Skin epidermis (tissue), 12 donors: ENCODE measurements around the gene CALR3.
"Not testable (repeated sequence)": the region's sequence is repeated elsewhere in the genome, so short reads cannot be mapped to it uniquely, and the experiment has no call there.

Experiments used
- H3K27ac ChIP-seq, 21 experiments: fragments of 200-600 bp; sonication (generic) in 11 of 21; one replicate each; pipeline ENCODE4 v1.5.0; 2020; ENCODE audit warnings: mild to moderate bottlenecking in 3 of 21, inconsistent platforms in 2 of 21, moderate library complexity in 2 of 21
- H3K4me3 ChIP-seq, 7 experiments: fragments of 200-600 bp; sonication (generic) in 2 of 7; one replicate each; pipeline ENCODE4 v1.5.0; 2020; ENCODE audit warnings: inconsistent platforms in 2 of 7, mild to moderate bottlenecking in 2 of 7, moderate library complexity in 1 of 7

CALR3 gene

DNA sequence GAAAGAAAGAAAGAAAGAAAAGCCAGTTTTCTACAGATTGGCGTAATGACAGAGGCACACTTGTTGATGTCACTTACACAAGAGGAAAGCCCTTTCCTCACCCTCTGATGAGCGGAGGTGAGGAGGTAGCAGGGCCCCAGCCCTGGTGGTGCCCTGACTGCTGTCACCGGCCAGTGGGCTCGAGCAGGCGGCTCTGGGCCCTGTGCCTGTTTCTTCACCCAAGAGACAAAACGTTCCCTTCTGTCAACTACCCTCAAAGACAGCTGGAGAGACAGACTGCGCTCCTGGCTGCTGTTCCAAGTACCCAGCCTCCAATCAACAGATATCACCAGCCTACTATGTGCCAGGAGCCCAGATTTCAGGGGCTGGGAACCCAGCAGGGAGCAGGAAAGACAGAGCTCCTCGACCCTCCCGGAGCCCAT, 34.3 kb downstream of the CALR3 start:
- no peak overlapping the region for H3K4me3 ChIP-seq

DNA sequence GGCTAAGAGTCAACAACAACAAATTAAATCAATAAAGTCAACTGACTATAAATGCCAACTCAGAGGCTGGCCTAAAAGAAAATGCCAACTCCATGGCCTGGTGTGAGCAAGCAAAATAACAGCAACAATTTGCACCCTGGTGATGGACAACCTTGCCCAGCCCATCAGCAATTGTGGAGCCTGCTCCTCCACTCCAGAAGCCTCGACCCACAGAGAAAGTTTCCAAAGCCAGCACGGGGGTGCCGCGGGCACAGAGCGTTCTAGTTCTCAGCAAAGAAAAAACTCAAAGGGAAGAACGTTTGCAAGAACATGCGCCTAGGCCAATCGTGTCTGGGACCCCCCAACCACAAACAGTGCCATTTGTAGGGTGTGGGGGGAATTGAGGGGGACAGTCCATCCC, 35.5 kb downstream of the CALR3 start:
- Histone ChIP-seq H3K27ac (no peak overlapping the region), H3K4me3 (no peak overlapping the region)

More for the DNA sequence above, 34.3 kb downstream of the CALR3 start:
- peak overlapping the region in 4 of 21 experiments; percentile 18 to 55 (median 42) for H3K27ac ChIP-seq

DNA sequence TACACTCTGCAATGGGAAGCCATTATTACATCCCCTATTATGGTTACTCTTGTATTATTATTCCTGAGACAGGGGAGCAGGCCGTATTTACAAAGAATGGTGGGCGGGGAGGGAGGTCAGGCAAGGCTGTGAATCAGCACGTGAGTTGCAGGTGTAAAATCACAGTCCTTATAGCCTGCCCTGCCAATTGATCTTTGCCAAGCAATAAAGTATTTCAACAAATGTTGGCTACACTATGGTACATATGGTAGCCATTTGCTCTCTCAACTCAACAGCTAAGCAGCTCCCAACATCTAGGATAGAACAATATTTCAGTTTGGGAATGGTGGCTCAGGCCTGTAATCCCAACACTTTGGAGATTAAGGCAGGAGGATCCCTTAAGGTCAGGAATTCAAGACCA, 36.3 kb downstream of the CALR3 start:
- no peak overlapping the region for H3K4me3 ChIP-seq
- no peak overlapping the region for H3K27ac ChIP-seq

DNA sequence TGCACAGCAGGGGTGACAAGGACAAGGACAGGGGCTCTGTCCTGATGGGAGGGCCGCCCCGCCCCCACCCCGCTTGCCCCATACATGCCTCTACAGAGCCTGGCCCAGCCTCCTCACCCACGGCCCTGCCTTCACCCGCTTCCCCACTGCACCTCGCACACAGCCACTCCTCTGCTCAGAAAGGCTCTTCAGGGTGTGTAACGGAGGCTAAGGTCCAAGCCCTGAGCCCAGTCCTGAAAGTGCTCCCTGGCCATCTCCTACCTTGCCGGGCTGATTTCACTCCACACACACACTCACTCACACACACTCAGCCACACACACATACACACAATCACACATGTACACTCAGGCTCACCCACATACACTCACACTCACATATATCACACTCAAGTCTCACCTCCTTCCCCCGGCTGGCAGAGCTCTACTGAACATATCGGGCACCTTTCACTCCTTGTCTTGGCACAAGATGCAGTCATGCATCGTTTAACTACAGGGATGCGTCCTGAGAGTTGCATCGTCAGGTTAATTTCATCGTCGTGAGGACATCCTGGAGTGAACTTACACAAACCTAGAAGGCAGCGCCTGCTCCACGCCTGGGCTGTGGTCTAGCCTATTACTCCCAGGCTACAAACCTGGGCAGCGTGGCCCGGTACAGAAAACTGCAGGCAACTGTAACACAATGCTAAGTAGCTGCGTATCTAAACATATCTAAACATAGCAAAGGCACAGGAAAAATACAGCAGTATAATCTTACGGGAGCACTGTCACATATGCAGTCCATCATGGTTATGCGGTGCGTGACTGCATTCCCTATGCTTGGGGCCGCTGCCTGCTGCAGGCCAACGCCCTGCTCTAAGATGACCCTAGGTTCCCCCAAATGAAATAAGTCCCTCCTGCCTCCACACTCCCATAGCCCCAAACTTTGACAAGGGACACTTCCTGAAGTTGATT, 37.3 kb downstream of the CALR3 start:
- Histone ChIP-seq H3K27ac (peak overlapping the region in 5 of 21 experiments; percentile 3 to 36 (median 23)), H3K4me3 (no peak overlapping the region)

DNA sequence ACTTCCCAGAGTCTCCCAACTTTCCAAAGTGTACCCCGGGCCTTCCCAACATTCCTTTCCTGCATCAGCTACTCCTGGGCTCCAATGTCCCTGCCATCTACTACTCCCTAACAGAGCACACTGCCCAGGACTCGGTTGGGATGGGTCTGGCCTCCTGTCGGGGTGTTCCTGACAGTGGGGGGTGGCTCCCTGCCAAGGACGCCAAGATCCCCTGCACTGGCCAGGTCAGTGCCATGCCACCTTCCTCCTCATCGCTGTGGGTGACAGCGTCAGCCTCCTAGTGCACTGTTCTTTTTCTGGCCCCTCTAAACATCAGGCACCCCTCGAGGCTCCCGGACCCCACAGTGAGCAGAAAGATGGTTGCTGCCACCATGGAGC, 38.0 kb downstream of the CALR3 start:
- Histone ChIP-seq H3K27ac (peak overlapping the region in 9 of 21 experiments; percentile 3 to 45 (median 23)), H3K4me3 (no peak overlapping the region)

DNA sequence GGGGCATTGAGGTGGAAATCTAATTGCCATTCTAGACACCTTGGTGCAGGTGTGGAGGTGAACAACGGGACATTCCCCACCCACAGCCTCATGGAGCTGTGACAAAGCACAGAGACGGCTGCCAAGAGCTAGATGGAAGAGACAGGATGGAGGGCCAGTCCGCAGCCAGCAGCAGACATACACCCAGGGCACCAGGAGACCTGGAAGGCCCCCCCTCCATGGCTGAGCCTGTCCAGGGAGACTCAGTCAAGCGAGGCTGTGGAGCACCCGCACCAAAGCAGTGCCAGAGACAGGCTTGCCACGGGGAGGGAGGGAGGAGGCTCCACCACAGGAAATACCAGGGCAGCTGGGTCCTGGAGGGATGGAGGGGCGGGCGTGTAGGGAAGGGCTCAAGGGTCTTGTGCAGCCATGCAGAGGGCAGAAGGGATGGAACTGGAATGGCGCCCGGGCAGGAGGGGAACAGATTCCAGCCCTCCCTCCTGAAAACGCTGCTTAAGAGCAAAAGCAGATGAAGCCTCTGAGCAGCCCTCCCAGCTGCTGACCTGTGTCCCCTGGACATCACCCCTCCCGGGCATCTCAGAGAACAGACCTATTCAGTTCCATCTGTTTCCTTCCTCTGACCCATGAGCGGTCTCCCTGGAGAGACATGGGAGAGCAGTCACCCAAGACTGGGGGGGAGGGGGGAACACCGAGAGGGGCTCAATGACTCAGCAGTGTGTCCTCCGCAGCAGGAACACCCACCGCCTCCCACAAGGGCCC, 38.6 kb downstream of the CALR3 start:
- H3K27ac ChIP-seq, result peak overlapping the region in 10 of 21 experiments; percentile 3 to 45 (median 18)
- no peak overlapping the region for H3K4me3 ChIP-seq

DNA sequence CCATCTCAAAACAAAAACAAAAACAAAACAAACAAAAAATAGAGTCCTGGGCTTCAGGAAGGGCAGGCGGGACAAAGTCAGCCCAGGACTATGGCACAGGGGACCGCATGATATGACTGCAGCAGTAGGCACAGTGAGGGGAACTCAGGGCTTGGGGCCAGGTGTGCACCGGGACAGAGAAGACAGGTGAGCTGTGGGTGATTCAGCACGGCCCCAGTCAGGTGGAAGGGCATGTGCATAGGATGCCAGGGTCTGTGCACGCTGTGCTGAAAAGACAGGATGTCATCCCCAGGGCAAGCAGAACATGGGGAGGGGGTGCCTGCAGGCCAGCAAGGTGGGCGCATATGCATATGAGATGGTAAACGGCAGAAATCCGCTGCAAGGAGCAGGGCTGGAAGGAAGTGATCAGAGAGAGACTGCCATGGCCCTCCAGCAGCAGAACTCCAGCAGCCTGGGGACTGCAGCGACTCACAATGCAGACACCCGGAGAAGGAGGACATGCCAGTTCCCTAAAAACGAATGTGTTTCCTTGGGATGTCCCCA, 39.2 kb downstream of the CALR3 start:
- peak overlapping the region in 5 of 21 experiments; percentile 13 to 36 (median 14) for H3K27ac ChIP-seq
- H3K4me3 ChIP-seq, result no peak overlapping the region

DNA sequence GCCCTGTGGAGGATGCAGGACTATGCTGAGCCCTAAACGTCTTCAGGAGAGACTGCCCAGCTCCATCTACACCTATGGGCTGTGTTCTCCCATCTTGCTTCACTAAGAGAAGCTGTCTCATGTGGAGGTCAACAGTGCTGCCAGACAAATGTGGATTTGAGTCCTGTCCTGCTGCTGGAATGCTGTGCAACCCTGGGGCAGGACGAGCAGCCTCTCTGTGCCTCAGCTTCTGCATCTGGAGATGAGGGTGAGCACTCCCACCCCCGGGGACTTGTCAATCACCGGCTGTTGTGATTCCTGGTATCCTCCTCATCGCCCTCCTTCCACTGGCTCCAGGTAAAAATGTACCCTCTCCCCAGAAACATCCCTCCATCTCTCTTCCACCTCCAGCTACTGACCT, 40.5 kb downstream of the CALR3 start:
- H3K4me3 ChIP-seq, result no peak overlapping the region

DNA sequence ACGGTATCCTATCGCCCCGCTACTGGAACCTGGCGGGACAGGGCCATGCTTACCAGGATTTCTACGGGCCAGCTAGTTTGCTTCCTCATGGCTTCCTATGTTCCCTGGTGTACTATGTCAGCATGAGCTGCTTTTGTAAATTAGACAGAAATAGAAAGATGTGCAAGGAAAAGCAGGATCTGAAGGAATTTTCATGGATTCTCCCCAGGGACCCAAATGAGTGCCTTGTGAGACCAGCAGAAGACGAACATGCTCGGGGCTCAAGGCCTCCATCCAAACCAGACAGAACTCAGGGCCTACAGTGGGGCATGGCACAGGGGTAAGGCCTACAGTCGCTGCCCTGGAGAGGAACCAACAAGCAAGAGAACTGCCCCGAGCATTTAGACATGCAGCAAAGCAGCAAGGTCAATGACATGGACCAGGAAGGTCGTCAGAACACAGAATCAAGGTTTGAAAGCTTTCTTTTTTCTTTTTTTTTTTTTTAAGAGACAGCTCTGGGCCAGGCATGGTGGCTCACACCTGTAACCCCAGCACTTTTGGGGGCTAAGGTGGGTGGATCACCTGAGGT, 41.5 kb downstream of the CALR3 start:
- Histone ChIP-seq H3K4me3 (no peak overlapping the region), H3K27ac (peak overlapping the region in 1 of 21 experiments; percentile 26)

More for the DNA sequence above, 40.5 kb downstream of the CALR3 start:
- H3K27ac ChIP-seq, result no peak overlapping the region

DNA sequence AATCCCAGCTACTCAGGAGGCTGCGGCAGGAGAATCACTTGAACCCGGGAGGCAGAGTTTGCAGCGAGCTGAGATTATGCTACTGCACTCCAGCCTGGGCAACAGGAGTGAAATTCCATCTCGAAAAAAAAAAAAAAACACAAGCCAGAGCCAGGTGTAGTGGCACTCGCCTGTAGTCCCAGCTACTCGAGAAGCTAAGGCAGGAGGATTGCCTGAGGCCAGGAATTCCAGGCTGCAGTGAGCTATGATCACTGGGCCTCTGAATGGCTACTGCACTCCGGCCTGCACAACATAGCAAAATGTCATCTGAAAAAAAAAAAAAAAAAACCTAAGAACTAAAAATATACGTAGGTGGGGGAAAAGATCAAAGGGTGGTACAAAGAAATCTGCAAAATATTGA, 43.6 kb downstream of the CALR3 start:
- no peak overlapping the region for H3K4me3 ChIP-seq
- H3K27ac ChIP-seq, result no peak overlapping the region

DNA sequence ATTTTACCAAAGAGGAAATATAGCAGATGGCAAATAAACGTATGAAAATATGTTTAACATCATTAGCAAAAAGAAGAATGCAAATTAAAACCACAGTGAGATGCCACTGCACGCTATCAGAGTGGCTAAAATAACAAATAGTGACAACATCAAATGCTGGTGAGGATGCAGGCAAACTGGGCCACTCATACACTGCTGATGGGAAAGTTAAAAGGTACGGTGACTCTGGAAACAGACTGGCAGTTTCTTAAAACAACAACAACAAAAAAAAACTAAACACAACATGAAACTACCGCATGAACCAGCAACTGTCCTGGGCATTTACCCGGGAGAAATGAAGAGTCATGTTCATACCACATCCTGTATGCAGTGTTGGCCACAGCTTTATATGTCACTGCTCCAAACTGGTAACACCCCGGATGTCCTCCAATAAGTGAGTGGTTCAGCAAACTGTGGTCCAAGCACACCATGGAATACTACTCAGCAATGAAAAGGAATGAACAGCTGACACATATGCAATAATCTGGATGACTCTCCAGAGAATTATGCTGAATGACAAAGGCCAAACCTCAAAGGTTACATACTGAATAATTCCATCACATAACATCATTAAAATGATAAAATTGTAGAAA, 46.5 kb downstream of the CALR3 start:
- H3K27ac ChIP-seq, result peak overlapping the region in 3 of 21 experiments; percentile 6 to 43 (median 18)
- no peak overlapping the region for H3K4me3 ChIP-seq

DNA sequence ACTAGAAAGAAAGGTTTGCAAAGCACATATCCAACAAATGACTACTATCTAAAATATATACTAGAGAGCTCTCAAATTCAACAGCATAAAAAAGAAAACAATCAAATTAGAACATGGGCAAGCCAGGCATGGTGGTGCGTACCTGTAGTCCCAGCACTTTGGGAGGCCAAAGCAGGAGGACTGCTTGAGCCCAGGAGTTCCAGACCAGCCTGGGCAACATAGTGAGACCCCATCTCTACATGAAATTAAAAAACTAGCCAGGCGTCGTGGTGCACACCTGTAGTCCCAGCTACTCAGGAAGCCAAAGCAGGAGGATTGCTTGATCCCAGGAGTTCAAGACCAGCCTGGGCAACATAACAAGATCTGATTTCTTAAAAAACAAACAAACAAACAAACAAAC, 47.1 kb downstream of the CALR3 start:
- H3K27ac ChIP-seq, result peak overlapping the region in 3 of 21 experiments; percentile 6 to 43 (median 18)

DNA sequence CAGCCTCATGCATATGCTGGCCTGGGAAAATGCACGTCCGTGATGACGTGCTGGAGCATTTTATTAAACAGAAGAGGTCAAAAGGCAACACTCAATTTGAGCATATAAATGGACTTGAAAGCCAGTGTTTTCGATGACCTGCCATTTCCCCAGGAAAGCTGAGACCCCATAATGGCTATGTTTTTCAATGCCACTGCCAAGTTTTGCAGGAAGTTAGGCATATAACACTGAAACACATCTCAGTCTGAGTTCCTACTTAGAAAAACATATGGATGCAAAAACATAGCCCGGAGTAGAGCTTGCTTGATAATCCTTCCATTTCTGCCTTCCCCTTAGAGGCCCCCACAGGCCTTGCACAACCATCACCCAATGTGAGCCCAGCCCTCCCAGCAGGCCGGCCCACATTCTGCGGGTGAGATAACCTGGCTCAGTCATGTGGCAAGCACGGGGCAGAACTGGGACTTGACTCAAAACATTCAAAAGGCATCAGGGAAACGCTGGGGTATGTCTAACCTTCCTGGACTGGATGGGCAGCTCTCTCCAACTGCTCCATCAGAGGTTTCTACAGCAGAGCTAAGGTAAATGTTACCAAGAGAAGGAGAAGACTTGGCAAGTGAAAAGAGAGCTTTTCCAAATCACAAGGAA, 49.1 kb downstream of the CALR3 start:
- Histone ChIP-seq H3K4me3 (no peak overlapping the region), H3K27ac (peak overlapping the region in 17 of 21 experiments; percentile 3 to 72 (median 37))

More for the DNA sequence above, 47.1 kb downstream of the CALR3 start:
- not testable (repeated sequence) for H3K4me3 ChIP-seq

DNA sequence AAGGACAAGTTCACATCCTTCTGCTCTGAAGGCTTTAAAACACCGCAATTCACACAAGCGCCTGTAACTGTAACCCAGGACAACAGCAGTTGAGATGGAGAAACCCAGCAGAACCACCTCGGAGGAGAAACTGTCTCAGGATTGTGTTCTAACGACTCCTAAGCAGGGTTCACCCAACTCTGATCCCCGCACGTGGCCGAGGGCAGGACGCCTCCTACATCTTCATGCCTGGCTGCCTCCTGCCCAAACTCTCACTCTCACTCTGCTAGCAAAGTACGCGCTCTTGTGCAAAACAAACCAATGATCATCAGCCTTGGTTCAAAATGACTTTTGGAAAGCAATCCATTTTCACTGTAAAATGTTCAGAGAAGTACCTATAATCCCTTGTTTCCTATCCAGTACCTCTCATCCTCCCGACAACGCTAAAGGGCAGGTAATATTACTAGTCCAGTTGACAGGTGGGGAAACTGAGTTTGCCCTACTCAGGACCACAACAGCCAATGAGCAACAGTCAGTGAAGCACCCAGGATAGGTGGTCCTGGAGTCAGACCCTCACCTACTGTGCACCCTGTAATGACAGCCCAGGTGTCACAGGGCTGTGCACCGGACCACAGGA, 49.8 kb downstream of the CALR3 start:
- H3K4me3 ChIP-seq, result no peak overlapping the region
- H3K27ac ChIP-seq, result peak overlapping the region in 12 of 21 experiments; percentile 0 to 72 (median 38)

DNA sequence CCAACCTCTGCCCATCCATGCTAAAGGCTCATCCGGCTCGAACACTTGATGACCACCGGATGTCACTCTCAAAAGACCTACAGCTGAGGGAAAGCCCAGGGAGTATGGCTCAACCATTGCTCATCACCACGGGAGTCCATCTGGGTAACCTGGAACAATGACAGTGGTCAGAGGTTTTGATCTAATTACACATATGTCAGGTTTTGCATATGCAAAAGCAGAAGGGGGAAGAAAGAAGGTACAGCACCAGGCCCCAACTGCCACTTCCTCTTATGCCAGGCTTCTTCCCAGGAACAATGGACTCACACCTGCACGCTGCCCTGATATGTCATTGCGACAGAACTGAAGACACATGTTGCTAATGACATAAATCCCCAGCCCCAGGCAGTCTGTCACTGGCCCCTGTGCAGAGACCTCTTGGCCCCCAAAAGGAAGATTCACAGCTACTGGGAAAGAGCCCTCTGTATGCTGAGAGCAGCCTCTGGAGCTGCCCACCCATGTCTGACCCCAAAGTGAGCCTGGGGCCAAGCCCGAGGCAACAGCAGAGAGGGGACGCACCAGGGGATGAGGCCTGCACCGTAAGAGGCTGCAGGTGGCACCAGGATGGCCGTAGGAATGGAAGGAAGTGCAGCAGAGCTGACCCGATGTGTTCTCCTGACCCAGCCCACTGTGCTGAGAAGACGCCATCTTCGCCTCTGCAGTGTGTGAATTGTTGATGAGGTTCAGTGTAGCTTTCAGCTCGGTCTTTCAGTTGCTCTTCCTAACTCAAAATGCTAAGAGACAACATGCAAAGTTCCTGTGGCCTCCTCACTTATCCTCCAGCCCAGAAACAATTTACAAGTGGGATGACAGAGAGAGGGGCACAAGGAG, 50.5 kb downstream of the CALR3 start:
- peak overlapping the region in 8 of 21 experiments; percentile 5 to 72 (median 41) for H3K27ac ChIP-seq

DNA sequence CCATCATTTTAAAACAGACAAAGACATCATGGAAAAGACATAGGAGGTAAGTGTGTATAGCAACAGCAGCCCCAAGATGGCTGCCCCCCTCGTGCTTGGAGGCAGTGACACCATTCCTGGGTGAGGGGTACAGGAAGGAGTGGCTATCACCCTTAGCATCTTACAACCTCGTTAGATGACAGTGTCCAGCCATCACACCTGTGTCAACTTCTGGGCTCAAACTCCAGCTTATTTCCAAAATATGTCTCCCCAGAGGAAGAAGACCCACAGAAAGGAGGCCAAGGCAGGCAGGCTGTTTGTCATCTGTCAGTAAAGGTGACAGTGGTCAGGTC, 51.7 kb downstream of the CALR3 start:
- Histone ChIP-seq H3K4me3 (no peak overlapping the region), H3K27ac (peak overlapping the region in 4 of 21 experiments; percentile 10 to 72 (median 54))

More for the DNA sequence above, 50.5 kb downstream of the CALR3 start:
- H3K4me3 ChIP-seq, result no peak overlapping the region
